GM15510 (cell line): ENCODE results near the gene RABL6.

Source experiments
- POLR2A ChIP-seq: IDR thresholded peaks from 3 replicates; pipeline ENCODE4 v1.6.1; 2011; ENCODE audit warnings: borderline replicate concordance; ENCODE audit not compliant: insufficient read length; ENCODE audit errors: extremely low read depth

Gene RABL6

DNA sequence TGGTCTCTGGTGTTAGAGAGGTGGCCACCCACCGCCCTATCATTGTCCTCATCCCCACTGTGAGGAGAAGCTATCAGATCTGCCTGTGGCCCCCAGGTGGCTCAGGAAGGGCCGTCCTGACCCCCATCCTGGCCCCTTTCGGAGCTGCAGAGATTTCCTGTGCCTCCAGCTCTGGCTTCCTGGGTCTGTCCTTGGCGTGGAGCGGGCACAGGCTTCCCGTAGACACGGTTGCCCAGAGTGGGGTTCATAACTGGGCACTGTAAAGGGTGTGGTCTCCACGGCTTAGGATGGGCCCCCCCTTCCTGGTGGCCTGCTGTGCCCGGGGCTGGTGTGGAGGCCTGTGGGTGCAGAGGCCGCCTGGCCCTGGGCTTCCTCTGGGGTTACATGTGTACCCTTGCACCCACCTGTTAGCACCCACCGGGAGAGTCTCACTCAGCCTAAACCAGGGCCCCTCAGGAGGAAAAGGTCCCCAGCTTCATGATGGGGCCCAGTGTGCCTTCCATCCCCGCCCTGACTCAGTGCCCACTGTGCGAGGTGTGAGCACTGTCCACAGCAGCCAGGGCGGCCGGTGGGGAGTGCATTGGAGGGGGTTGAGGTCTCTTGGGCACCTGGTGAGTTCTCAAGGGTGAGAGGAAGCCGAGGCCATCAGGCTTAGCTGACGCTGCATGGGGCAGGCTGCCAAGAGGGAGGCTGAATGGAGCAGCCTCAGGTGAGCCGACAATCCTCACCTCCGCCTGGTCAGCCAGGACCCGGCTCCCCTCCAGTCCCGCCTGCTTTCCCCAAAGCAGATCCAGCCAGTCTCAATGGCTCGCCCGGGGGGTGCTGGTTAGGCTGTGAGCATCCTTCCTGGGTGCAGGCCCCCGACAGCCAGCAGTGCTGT lies 19.2 kb downstream of the RABL6 start:
- no peak for TF ChIP-seq POLR2A

DNA sequence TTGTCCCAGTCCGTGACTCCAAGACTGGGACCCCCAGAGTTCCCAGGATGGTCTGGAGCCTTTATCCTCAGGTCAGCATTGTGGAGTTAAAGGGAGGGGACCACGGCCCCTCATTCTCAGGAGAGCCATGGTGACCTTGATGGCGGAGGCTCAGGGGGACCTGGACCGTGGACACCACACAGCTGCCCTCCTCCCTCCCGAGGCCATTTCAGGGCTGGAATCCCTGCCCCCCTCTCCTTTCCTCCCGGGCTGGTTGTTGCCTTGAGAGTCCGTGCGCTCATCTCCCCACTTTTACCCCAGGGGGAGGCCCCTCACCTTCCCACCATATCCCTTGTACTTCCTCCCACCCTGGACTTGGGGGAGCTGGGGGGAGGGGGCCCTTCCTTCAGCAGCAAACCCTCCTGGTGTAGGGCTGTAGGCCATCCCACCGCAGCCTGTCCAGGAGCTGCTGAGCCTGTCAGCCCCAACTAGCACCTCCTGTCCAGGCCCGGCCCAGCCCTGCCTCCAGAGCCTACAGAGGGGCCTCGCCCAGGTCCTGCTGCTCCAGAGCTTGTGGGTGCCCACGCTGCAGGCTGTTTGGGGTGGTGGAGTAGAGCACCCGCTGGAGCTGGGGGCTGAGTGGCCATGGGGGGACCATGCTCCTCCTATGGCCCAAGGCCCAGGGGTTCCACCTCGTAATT lies 20.2 kb downstream of the RABL6 start:
- TF ChIP-seq POLR2A, result no peak

DNA sequence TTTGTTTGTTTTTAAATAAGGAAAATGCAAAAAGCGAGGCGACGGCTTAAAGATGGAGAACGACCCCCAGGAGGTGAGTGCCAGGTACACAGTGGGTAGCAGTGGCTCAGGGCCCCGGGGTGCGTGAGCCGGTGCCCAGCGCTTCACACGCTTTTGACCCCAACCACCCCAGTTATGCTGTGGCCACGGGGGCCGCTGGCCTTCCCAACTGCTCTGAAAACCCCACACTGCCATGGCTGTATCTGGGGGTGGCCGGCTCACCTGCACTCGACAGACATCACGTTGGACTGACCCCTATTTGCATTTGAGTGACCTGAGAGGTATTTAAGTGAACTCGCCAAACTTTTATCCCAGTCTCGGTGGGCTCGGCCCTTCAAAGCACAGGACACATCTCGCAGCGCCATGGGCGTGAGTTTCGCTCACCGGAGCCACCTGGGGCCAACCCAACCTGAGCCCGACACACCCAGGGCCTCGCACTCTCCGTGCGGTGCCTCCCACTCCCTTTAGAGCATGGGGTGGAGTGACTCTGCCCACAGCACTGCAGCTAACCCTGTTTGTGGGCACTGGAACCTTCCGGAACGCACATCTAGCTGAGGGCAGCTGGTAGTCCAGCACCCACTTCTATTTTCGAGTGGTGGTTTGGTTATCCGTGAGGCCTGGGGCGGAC lies 20.9 kb downstream of the RABL6 start:
- no peak for TF ChIP-seq POLR2A

DNA sequence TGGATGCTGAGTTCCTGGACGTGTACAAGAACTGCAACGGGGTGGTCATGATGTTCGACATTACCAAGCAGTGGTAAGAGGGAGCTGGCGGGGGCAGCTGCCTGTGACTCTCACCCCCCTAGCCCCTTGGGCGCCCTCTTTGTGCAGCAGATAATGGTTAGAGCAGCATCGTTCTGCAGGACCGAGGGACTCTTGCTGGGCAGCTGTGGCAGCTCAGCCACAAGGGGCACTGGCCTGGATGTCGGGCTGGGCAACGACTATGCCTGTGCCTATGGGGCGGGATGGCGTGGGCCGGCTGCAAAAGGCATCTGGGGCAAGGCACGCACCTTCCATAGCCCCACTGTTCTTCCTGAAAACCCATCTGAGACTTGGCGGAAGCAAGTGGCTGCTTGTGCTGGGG lies 21.7 kb downstream of the RABL6 start:
- no peak for TF ChIP-seq POLR2A

DNA sequence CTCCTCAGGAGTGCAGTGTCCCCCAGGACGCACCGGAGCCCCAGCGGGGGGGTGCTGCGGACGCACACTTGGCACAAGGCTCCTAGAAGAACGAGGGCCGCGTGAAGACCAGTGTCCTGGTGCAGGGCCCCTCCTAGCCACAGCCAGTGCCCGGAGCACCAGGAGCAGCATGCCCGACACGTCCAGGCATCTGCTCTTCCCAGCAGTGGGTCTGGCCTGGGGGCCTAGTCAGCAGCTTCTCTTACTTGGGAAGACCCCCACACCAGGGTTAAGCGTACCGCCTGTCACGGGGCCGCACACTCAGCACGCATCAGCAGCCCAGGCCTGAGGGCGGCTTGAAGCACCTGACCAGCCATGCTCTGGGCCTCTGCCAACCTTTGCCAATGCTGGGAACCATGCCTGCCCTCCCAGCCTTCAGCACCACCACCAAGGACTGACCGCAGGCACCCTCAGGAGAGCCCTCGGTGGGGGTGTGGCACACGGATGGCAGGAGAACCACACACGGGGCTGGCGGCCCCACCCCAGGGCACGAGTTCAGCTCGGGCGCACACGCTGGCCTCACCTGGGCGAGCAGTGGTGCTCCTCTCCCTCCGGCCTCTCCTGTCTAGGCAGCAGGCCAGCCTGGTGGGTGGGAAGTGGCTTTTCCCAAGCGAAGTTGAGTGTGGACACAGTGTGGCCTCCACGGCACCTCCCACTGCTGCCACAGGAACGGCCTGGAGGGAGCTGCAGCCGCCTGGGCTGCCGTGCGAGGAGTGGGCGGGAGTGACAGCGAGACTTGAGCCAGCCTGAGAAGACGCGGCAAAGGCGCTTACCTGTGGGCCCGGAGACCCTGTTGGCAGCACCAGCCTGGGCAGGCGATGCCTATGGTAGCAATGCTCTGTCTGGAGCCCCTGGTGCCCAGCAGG lies 22.5 kb downstream of the RABL6 start:
- no peak for TF ChIP-seq POLR2A

DNA sequence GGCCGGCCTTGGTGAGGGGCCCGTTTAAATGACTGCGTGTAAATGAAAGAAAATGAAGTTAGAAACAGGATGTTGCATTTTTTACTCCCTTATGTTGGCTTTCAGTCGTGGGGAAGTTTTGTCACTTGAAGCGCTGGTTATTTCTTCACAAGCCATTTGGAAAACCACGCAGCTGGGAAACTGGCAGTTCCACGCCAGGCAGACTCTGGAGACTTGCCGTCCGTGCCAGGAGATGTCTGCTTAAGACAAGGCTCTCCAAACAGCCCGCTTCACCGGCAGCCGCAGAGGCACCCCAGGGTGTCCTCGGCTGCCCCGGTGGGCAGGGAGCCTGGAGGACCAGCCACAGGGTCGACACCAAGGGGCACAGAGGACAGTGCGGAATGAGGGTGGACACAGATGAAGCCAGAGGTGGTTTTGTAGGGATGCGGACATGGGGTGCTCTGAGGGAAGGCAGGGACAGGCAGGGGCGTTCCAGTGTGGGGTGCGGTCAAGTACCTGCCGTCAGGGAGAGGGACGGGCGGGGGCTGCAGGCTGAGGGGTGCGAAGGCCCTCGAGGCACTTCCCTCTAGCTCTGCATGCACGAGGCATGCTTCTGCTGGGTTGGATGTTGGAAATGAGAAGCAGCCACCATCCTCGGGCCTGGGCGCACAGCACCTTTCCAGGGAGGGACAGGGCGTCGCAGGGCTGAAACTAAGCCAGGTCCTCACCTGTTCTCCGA lies 23.4 kb downstream of the RABL6 start:
- TF ChIP-seq POLR2A, result no peak

DNA sequence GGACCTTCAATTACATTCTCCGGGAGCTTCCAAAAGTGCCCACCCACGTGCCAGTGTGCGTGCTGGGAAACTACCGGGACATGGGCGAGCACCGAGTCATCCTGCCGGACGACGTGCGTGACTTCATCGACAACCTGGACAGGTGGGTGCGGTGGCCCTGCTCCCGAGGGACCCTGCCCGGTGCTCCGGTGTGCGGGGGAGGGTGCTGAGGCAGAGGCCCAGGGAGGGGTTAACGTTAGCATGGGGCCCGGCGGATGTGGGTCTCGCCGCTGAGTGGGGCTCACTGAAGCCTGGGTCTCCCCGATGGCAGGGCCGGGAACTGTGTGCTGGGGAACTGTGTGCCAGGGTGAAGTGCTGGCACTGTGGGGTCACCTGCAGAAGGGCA lies 24.0 kb downstream of the RABL6 start:
- no peak for TF ChIP-seq POLR2A

DNA sequence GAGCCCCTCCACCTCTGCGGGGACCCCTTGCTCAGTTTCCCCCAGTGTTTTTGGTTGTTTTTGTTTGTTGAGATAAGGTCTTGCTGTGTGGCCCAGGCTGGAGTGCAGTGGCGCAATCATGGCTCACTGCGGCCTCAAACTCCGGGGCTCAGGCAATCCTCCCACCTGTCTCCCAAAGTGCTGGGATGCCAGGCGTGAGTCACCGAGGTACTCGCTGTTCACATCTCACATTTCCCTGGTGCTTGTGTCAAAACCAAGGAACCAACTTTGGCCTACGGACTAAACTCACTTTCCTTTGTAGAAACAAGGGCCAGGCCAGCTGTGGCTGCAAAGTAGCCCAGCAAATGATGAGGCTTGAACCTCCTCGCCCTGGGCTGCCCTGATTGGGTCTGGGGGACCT lies 24.8 kb downstream of the RABL6 start:
- no peak for TF ChIP-seq POLR2A

DNA sequence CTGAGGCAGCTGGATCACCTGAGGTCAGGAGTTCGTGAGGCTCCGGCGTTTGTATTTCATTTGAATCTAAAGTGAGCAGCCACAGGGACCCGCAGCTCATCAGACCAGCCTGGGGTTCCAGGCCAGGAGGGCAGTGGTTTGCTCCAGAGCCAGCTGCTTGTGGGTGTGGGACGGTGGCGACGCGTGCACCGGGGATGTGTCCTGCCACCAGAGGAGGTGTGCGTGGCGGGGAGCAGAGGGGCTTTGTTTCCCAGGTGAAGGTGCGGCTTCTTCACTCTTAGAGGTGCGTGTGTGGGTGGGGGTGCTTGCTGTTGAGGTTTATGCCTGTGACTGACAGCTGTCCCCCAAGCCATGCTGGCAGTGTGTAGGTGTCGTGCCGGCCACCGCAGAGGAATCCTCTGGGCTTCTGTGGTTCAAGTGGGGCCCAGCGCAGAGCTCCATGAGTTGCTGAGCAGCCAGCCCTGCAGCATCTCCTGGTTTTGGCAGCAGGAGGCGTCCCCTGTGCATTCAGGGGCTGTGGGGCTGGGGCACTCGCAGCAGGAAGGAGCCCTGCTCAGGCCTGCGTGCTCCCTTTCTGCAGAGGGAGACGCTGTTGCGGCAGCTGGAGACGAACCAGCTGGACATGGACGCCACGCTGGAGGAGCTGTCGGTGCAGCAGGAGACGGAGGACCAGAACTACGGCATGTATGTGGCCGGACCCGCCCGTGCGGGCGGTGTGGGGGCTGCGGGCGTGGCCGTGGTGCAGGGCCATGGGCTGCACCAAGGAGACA lies 27.6 kb downstream of the RABL6 start:
- TF ChIP-seq POLR2A, result no peak

DNA sequence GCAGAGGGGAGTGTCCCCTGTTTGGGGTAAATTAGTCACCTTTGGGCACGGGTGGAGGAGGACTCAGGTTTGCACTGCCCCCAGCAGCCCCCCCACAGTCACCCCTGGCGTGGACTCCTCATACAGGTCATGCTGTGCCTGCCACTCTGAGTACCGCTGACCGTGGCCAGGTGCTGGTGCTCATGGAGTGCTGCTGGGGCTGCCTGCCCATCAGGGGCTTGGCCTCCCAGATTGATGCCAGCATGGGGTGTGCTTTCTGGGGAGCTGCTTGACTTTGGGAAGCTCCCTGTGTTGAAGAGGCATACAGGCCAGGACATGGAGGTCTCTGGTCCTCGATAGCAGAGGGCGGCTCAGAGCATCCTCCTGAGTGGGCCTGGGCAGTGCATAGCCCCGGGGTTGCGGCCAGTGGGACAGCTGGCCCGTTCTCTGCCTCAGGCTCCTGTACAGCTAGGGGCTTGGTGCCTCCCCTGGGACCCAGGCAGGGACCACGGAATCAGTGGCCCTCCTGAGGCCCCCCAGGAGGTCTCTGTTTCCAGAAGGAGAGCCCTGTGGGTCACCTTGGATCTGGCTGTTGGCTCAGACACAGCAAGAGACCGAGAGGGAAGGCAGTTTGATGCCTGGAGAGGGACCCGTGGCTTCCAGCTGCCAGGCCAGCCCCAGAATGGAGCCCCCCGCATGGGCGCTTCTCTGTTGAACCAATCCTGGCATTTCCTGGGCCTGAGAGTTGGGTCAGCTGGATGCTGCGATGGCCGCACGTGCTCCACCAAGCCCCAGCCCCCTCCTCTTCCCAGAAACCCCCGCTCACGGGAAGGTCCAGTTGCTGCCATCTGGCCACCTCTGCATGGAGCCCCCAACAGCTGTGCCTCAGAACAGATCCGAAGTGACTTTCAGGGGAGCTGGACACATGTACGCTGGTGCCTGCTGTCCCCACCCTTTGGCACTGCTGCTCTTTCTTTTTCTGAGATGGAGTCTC lies 28.5 kb downstream of the RABL6 start:
- no peak for TF ChIP-seq POLR2A

DNA sequence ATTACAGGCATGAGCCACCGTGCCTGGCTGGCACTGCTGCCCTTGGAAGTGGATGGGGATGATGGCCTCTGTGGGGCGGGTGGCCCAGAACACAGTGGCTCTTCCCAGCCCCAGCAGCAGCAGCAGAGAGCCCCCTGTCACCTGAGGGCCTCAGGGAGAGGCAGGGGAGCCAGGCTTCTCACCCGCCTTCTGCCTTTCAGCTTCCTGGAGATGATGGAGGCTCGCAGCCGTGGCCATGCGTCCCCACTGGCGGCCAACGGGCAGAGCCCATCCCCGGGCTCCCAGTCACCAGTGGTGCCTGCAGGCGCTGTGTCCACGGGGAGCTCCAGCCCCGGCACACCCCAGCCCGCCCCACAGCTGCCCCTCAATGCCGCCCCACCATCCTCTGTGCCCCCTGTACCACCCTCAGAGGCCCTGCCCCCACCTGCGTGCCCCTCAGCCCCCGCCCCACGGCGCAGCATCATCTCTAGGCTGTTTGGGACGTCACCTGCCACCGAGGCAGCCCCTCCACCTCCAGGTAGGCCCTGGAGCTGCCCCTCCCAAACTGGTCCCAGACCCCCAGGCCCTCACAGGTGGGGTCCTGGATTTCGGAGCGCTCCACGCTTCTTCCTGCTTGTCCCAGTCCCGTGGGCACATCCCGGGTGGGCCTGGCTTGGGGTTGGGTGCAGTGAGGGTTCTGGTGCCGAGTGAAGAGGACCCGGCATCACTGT lies 29.6 kb downstream of the RABL6 start:
- no peak for TF ChIP-seq POLR2A
